NCI-H2227 (cell line): ENCODE data around the gene ATG2B.

Source experiments
- DNase-seq: peaks from one replicate; lab custom pipeline; 2025; ENCODE audit not compliant: unreplicated experiment; lab: John Stamatoyannopoulos, UW

ATG2B gene, protein sequence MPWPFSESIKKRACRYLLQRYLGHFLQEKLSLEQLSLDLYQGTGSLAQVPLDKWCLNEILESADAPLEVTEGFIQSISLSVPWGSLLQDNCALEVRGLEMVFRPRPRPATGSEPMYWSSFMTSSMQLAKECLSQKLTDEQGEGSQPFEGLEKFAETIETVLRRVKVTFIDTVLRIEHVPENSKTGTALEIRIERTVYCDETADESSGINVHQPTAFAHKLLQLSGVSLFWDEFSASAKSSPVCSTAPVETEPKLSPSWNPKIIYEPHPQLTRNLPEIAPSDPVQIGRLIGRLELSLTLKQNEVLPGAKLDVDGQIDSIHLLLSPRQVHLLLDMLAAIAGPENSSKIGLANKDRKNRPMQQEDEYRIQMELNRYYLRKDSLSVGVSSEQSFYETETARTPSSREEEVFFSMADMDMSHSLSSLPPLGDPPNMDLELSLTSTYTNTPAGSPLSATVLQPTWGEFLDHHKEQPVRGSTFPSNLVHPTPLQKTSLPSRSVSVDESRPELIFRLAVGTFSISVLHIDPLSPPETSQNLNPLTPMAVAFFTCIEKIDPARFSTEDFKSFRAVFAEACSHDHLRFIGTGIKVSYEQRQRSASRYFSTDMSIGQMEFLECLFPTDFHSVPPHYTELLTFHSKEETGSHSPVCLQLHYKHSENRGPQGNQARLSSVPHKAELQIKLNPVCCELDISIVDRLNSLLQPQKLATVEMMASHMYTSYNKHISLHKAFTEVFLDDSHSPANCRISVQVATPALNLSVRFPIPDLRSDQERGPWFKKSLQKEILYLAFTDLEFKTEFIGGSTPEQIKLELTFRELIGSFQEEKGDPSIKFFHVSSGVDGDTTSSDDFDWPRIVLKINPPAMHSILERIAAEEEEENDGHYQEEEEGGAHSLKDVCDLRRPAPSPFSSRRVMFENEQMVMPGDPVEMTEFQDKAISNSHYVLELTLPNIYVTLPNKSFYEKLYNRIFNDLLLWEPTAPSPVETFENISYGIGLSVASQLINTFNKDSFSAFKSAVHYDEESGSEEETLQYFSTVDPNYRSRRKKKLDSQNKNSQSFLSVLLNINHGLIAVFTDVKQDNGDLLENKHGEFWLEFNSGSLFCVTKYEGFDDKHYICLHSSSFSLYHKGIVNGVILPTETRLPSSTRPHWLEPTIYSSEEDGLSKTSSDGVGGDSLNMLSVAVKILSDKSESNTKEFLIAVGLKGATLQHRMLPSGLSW (N-terminal part only)

DNA sequence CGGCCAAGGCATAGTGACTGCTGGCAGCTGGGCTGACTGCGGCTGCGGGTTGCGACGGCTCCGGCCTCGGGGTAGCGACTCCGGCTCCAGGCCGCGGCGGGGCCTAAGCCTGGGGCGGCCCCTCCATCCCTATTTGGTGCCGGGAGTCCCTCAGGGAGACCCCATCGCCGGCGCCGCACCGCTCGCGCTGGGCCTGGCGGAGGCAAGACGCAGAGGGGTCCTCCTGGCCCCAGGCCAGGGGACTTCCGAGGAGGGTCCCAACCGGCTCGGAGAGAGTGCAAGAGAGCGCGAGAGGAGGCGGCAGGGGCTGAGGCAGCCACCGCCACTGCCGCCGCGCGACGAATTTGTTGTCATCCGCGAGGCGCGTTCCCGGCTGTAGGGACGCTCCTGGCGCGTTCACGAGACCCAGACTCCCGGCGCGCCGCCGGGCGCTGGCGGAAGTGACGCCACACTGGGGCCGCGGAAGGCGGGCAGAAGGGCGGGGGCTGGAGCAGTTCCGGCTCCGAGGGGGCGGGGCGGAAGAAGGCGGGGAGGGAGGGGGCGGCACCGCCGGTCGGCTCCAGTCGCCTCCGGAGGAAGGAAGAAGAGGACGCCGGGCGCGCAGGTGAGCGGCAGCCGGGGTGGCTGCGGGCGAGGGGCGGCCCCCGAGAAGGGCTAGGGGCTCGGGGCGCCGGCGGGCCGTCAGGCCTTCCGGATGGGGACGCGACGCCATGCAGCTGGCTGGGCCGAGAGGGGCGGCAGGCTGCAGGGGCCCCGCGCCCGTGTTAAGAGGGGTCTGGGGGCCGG, at the start of gene ATG2B, which contains the start of gene GSKIP:
ATG2B (minus strand) TSS at position 377 of the 786 bp plus-strand sequence; CDS start at position 12, 365 bp downstream.
GSKIP (plus strand) TSS at position 562 of the 786 bp plus-strand sequence. CDS start 18,722 bp downstream, outside the sequence.
- DNase-seq = peak; percentile 96

DNA sequence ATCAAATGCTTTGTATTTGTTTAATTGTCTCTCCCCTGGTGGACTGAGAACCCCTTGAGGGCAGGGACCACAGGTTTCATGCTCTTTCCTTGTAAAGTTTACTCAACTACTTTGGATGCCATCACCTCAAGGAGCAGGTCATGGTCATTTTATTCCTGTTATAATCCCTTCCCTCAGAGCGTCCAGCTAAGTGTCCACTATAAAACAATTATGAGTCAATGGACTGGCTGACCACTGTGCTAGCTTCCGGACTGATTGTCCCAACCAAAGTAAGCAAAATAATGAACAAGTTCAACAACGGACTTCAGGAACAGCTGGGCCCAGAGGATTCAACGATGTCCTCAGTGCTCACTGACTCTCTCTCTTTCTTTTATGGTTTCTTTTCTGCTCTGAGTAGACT, 47.0 kb upstream of the ATG2B start:
- DNase-seq = no peak

- no peak for DNase-seq
Observed at GRCh38 chr14:96409701-96410100, 46.6 kb upstream of the ATG2B start.

- no peak for DNase-seq
Observed at GRCh38 chr14:96408608-96409007, 45.5 kb upstream of the ATG2B start.

DNA sequence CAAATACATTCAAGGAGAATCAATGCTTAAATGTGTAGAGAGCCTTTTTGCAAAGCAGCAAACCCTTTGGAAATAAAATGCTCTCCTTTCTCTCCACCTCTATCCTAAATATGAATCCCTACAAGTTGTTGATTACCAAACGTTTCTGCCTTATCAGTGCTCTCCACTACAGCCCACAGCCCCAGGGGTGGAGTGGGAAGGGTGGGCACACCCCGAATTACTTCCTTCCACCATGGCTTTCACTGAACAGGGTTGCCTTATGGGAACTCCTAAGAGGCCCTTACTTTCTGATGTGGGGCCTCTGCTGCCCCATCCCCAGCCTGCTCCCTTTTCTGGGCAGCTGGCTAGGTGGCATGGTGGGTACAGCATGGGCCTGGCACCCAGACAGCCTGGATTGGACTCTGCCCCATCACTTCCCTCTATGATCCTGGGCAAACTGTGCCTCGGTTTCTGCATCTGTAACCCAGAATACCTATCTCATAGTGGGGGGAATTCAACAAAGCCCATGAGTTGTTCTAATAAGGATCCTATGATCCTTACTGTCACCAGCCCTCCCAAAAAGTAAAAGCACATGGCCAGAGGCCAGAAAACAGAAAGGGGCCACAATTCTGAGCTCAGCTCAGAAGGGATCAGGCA, 44.9 kb upstream of the ATG2B start:
- DNase-seq = no peak

DNA sequence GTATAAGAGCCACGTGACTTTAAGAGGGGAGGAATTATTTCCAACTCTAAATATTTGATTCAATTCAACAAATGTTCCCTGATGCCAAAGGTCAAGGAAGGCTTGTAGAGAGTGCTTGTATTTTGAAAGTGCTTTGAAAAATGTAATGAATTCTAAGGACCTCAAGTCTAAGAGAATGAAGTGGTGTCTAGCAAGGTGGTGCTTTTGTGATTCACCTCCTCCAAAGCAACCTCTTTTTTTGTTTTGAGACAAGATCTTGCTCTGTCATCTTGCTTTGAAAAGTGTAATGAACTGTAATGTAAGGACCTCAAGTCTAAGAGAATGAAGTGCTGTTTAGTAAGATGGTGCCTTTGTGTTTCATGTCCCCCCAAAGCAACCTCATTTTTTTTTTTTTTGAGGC, 42.5 kb upstream of the ATG2B start:
- no peak for DNase-seq

GRCh38 chr14:96403409-96403808, 40.3 kb upstream of the ATG2B start:
- no peak for DNase-seq

- DNase-seq = no peak
Observed at GRCh38 chr14:96400495-96400894, 37.4 kb upstream of the ATG2B start.

DNA sequence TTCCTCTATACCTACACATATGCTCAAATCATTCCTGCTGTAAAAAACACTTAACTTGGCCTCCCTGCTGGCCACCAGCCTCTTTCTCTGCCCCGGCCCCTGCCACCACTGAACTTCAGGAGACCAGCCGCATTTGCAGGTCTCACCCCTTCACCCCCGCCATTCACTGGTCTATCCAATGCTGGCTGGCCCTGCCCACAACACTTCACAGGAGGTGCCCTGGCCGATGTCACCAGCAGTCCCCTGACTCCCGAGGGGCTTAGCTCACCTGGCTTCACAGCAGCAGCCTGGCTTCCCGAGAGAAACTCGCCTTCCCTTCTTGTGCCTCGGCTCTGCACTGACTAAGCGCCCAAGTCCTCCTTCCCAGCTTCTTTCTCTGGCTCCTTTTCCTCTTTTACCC, 36.3 kb upstream of the ATG2B start:
- no peak for DNase-seq

DNA sequence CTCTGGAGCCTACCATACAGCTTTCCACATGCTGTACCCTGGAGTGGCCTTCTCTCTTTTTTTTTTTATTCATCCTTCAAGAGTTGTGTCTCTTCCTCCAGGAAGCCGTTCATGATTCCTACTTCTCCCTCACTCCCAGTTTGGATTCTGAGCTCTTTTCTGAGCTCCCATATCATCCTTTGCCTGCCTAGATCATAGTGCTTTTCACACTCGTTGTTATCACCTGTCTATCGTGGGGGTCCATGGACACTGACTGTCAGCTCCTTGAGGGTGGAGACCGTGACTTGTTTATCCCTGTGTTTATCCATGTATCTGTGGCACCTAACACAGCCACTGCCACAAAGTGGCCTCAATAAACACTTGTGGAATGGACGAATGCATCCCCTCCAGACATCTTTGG, 35.8 kb upstream of the ATG2B start:
- no peak for DNase-seq

DNA sequence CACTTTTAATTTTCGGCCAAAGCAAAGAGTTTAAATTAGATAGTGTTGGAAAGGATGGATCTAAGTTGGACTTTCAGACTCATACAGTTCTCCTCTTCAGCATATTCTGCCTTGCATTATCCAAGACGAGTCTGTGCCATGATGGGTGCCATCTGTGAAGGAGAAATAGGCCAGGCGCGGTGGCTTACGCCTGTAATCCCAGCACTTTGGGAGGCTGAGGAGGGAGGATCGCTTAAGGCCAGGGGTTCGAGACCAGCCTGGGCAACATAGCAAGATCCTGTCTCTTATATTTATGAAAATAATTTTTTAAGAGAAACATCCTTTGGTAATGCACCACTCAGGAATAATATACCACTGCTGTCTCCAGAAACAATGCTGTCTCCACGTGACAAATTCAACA, 35.3 kb upstream of the ATG2B start:
- no peak for DNase-seq

DNA sequence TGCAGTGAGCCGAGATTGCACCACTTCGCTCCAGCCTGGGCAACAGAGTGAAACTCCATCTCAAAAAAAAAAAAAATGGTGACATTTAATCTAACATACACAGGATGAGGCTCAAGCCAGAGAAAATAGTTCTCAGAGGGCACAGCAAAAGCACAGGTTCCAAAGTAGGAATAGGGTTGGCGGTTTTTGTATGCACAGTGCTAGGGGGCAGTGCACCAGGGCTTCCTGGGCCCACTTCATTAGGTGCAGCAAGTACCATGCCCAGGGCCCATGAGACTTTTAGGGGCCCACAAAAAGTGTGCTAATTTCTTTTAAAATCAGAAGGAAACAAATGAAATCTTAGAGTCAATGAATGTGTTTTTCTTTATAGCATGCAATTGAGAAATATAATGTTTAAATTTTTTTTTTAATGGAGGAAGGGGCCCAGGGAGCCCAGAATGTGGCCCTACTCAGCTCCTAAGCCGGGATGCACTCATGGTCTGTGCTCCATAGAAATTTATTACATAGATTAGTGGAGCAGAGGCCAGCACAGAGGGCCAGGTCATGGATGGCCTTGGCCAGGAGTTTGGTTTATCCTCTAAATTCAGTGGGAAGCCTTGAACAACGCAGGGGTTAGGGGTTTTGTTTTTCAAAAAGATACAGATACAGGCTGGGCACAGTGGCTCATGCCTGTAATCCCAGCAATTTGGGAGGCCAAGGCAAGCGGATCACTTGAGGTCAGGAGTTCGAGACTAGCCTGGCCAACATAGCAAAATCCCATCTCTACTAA, 31.1 kb upstream of the ATG2B start:
- no peak for DNase-seq

- DNase-seq = no peak
Observed at GRCh38 chr14:96393071-96393691, 30.0 kb upstream of the ATG2B start.

GRCh38 chr14:96391293-96392118, 28.4 kb upstream of the ATG2B start:
- peak; percentile 96 for DNase-seq

- no peak for DNase-seq
Observed at GRCh38 chr14:96390965-96391292, 27.8 kb upstream of the ATG2B start.

DNA sequence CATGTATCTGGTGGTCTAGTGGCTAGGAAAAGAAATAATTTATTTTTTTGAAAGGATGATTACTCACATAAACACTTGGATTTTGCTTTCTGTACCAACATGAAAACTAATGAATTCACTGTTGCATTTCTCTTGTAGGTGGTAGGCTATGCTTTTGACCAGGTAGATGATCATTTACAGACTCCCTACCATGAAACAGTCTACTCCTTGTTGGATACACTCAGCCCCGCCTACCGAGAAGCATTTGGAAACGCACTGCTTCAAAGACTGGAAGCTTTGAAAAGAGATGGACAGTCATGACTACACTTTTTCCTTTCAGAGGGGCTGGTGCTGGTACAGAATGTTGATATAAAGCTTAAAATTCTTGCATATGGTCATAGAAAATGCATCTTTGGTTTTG, 22.2 kb upstream of the ATG2B start:
- no peak for DNase-seq

- no peak for DNase-seq
Observed at GRCh38 chr14:96384740-96385139, 21.6 kb upstream of the ATG2B start.

DNA sequence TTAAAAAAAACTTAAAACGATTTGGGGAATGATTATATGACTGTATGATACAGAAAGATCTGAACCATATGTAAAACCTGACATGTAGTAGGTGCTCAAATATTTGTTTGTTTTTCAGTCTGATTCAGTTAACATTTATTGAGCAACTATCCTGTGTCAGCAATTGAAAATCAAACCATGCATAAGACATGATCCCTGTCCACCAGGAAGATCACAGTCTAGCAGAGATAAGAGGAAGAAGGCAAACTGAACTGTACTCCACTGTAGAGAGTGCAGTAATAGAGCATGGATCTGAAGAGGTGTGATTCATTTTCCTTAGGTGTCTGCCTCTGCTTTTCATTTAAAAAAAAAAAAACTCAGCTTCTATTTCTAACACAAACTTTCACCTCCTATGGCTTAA, 20.9 kb upstream of the ATG2B start:
- DNase-seq = no peak
